ENCODE measurements around the gene LRP10.

DNA sequence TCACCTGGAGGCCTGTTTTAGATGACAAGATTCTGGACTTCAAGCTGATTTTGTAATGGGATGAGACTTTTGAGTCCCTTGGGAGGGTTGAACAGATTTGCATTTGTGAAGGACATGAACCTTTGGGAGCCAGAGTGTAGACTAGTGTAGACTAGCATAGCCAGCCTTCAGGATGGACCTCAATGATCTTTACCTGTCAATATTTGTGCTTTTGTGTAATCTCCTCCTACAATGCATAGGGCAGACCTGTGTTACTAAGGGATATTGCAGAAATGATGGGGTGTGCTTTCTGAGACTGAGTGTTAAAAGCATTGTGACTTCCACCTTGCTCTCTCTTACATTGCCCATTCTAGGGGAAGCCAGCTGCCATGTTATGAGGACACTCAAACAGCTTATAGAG, 9.9 kb upstream of the LRP10 start:
- TF ChIP-seq, protein P1, sequence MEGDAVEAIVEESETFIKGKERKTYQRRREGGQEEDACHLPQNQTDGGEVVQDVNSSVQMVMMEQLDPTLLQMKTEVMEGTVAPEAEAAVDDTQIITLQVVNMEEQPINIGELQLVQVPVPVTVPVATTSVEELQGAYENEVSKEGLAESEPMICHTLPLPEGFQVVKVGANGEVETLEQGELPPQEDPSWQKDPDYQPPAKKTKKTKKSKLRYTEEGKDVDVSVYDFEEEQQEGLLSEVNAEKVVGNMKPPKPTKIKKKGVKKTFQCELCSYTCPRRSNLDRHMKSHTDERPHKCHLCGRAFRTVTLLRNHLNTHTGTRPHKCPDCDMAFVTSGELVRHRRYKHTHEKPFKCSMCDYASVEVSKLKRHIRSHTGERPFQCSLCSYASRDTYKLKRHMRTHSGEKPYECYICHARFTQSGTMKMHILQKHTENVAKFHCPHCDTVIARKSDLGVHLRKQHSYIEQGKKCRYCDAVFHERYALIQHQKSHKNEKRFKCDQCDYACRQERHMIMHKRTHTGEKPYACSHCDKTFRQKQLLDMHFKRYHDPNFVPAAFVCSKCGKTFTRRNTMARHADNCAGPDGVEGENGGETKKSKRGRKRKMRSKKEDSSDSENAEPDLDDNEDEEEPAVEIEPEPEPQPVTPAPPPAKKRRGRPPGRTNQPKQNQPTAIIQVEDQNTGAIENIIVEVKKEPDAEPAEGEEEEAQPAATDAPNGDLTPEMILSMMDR (IDR thresholded peaks at IDR 0.05): no peak
- no peak for TF ChIP-seq REST (IDR thresholded peaks at IDR 0.05; ENCODE audit: insufficient read depth in 1 of 2, low read depth in 2 of 2, low read length in 1 of 2)
- no peak for TF ChIP-seq POLR2AphosphoS5 (IDR thresholded peaks at IDR 0.05; ENCODE audit: low read depth, low read length)

Measured in Panc1 (cell line).